Loucy (cell line): Measurements from ENCODE around the gene NPIPA8.
"Not testable (repeated sequence)": the region's sequence is repeated elsewhere in the genome, so short reads cannot be mapped to it uniquely, and the experiment has no call there.

Experiments
- H2AFZ ChIP-seq: fragments of 200-600 bp; sonication (generic); 2 replicates; pipeline ENCODE4 v1.6.0; 2016; ENCODE audit warnings: antibody characterized with exemption, mild to moderate bottlenecking, low read length, moderate library complexity
- H3F3A ChIP-seq: fragments of 200-600 bp; 2 replicates; pipeline ENCODE4 v1.6.0; 2016; ENCODE audit warnings: antibody characterized with exemption, low read depth, mild to moderate bottlenecking
- H3K27me3 ChIP-seq: fragments of 200-600 bp; sonication (generic); 2 replicates; pipeline ENCODE4 v1.6.1; 2014; ENCODE audit warnings: low read length, mild to moderate bottlenecking; ENCODE audit not compliant: insufficient read depth, poor library complexity, severe bottlenecking
- H3K36me3 ChIP-seq: fragments of 200-600 bp; sonication (generic); 2 replicates; pipeline ENCODE4 v1.6.1; 2016; ENCODE audit warnings: low read length; ENCODE audit not compliant: insufficient read depth
- H3K4me1 ChIP-seq: fragments of 200-600 bp; sonication (generic); 2 replicates; pipeline ENCODE4 v1.5.1; 2014; ENCODE audit warnings: low read length, mild to moderate bottlenecking; ENCODE audit not compliant: insufficient read depth, poor library complexity, severe bottlenecking
- H3K4me2 ChIP-seq: fragments of 200-600 bp; sonication (generic); 2 replicates; pipeline ENCODE4 v1.6.0; 2014; ENCODE audit warnings: antibody characterized with exemption, low read length, low read depth, mild to moderate bottlenecking; ENCODE audit not compliant: poor library complexity, severe bottlenecking
- H3K4me3 ChIP-seq: fragments of 200-600 bp; sonication (generic); 2 replicates; pipeline ENCODE4 v1.5.1; 2014; ENCODE audit warnings: low read length, mild to moderate bottlenecking, mixed read lengths; ENCODE audit not compliant: poor library complexity, severe bottlenecking
- H3K79me2 ChIP-seq: fragments of 200-600 bp; sonication (generic); 2 replicates; pipeline ENCODE4 v1.6.1; 2014; ENCODE audit warnings: low read length; ENCODE audit not compliant: insufficient read depth
- H3K9ac ChIP-seq: fragments of 200-600 bp; sonication (generic); 2 replicates; pipeline ENCODE4 v1.6.0; 2014; ENCODE audit warnings: mild to moderate bottlenecking, low read depth, low read length, moderate library complexity; ENCODE audit not compliant: poor library complexity, severe bottlenecking
- H3K9me2 ChIP-seq: fragments of 200-600 bp; sonication (generic); replicated peaks from 2 replicates; pipeline ENCODE4 v1.6.1; 2016; ENCODE audit warnings: low read depth, low read length, mixed read lengths
- H3K9me3 ChIP-seq: fragments of 200-600 bp; sonication (generic); 2 replicates; pipeline ENCODE4 v1.6.1; 2014; ENCODE audit warnings: mild to moderate bottlenecking, antibody characterized with exemption, low read length, low read depth; ENCODE audit not compliant: insufficient read depth
- H4K20me1 ChIP-seq: fragments of 200-600 bp; sonication (generic); 2 replicates; pipeline ENCODE4 v1.6.0; 2014; ENCODE audit warnings: antibody characterized with exemption, low read length, mild to moderate bottlenecking; ENCODE audit not compliant: insufficient read depth, poor library complexity, severe bottlenecking

Gene NPIPA8

GRCh38 chr16:18336636-18337035, at the start of gene NPIPA8:
Gene NPIPA8 (minus strand): TSS chr16:18336736. CDS start chr16:18332662, 4,074 bp downstream.
- not testable (repeated sequence) for H4K20me1 ChIP-seq, H3K9ac ChIP-seq, H3F3A ChIP-seq, H3K36me3 ChIP-seq, H3K4me2 ChIP-seq, H3K4me1 ChIP-seq, H3K79me2 ChIP-seq, H3K27me3 ChIP-seq, H3K9me2 ChIP-seq, H3K4me3 ChIP-seq, H3K9me3 ChIP-seq, H2AFZ ChIP-seq

- H3F3A ChIP-seq, H3K9me2 ChIP-seq, H3K4me2 ChIP-seq, H3K4me3 ChIP-seq, H3K4me1 ChIP-seq, H3K27me3 ChIP-seq, H3K9ac ChIP-seq, H3K9me3 ChIP-seq, H4K20me1 ChIP-seq, H3K79me2 ChIP-seq, H2AFZ ChIP-seq, H3K36me3 ChIP-seq: not testable (repeated sequence)
Observed at GRCh38 chr16:18385285-18385684, 48.7 kb upstream of the NPIPA8 start.

- not testable (repeated sequence) for H3K4me1 ChIP-seq, H3K9me2 ChIP-seq, H3K4me2 ChIP-seq, H3K27me3 ChIP-seq, H3F3A ChIP-seq, H2AFZ ChIP-seq, H4K20me1 ChIP-seq, H3K79me2 ChIP-seq, H3K36me3 ChIP-seq, H3K9ac ChIP-seq, H3K9me3 ChIP-seq, H3K4me3 ChIP-seq
Observed at GRCh38 chr16:18384869-18385268, 48.3 kb upstream of the NPIPA8 start.

GRCh38 chr16:18384098-18384636, 47.6 kb upstream of the NPIPA8 start:
- H4K20me1 ChIP-seq, H3K4me3 ChIP-seq, H3K9ac ChIP-seq, H3K27me3 ChIP-seq, H3K4me1 ChIP-seq, H3K36me3 ChIP-seq, H3F3A ChIP-seq, H3K9me2 ChIP-seq, H2AFZ ChIP-seq, H3K9me3 ChIP-seq, H3K79me2 ChIP-seq, H3K4me2 ChIP-seq: not testable (repeated sequence)

GRCh38 chr16:18382696-18383095, 46.2 kb upstream of the NPIPA8 start:
- H3K9me3 ChIP-seq, H3K27me3 ChIP-seq, H4K20me1 ChIP-seq, H3K4me3 ChIP-seq, H3K9me2 ChIP-seq, H3K4me2 ChIP-seq, H3F3A ChIP-seq, H3K79me2 ChIP-seq, H3K36me3 ChIP-seq, H2AFZ ChIP-seq, H3K9ac ChIP-seq, H3K4me1 ChIP-seq: not testable (repeated sequence)

GRCh38 chr16:18347742-18348141, 11.2 kb upstream of the NPIPA8 start:
- H3K79me2 ChIP-seq, H3K9me2 ChIP-seq, H3K9me3 ChIP-seq, H3K9ac ChIP-seq, H4K20me1 ChIP-seq, H3F3A ChIP-seq, H3K36me3 ChIP-seq, H3K4me1 ChIP-seq, H3K4me3 ChIP-seq, H3K27me3 ChIP-seq, H3K4me2 ChIP-seq, H2AFZ ChIP-seq: not testable (repeated sequence)

- H3K79me2 ChIP-seq, H3K9ac ChIP-seq, H3K4me3 ChIP-seq, H2AFZ ChIP-seq, H3K9me3 ChIP-seq, H3F3A ChIP-seq, H4K20me1 ChIP-seq, H3K4me2 ChIP-seq, H3K4me1 ChIP-seq, H3K36me3 ChIP-seq, H3K27me3 ChIP-seq, H3K9me2 ChIP-seq: not testable (repeated sequence)
Observed at GRCh38 chr16:18346993-18347392, 10.5 kb upstream of the NPIPA8 start.

- H3K9me2 ChIP-seq, H3F3A ChIP-seq, H3K79me2 ChIP-seq, H3K9me3 ChIP-seq, H3K4me3 ChIP-seq, H3K36me3 ChIP-seq, H3K9ac ChIP-seq, H3K4me2 ChIP-seq, H3K4me1 ChIP-seq, H4K20me1 ChIP-seq, H3K27me3 ChIP-seq, H2AFZ ChIP-seq: not testable (repeated sequence)
Observed at GRCh38 chr16:18344634-18345033, 8.1 kb upstream of the NPIPA8 start.
